ENCODE measurements around the gene GEN1.

- TF ChIP-seq CTCF (IDR thresholded peaks at IDR 0.05): no peak
- TF ChIP-seq EP300 (IDR thresholded peaks at IDR 0.05): no peak
These were observed 36.6 kb downstream of the GEN1 start for GRCh38 chr2:17790536-17790935.
